Hepatocyte (in vitro differentiated cells): ENCODE measurements around the gene SLC25A21. TPM values are rescaled to one million over a fixed set of nuclear protein-coding genes. Genes with fewer than 3 reads are reported as not detected.

Experiments
- DNase-seq: peaks from one replicate; pipeline ENCODE4 v3.0.0-alpha.2; 2016; ENCODE audit warnings: low spot score
- H2AFZ ChIP-seq: fragments of 200-600 bp; sonication (generic); 2 replicates; pipeline ENCODE4 v1.6.0; 2016; ENCODE audit warnings: antibody characterized with exemption, mild to moderate bottlenecking
- H3K27ac ChIP-seq: fragments of 200-600 bp; sonication (generic); 2 replicates; pipeline ENCODE4 v1.5.1; 2016; ENCODE audit warnings: mild to moderate bottlenecking
- H3K27me3 ChIP-seq: fragments of 200-600 bp; sonication (generic); 2 replicates; pipeline ENCODE4 v1.6.1; 2016
- H3K36me3 ChIP-seq: fragments of 200-600 bp; sonication (generic); replicated peaks from 2 replicates; pipeline ENCODE4 v1.5.1; 2016; ENCODE audit warnings: low read depth; ENCODE audit not compliant: insufficient read depth
- H3K4me1 ChIP-seq: fragments of 200-600 bp; sonication (generic); 2 replicates; pipeline ENCODE4 v1.5.1; 2016; ENCODE audit warnings: mild to moderate bottlenecking, moderate library complexity; ENCODE audit not compliant: insufficient read depth
- H3K4me2 ChIP-seq: fragments of 200-600 bp; sonication (generic); 2 replicates; pipeline ENCODE4 v1.6.0; 2016
- H3K4me3 ChIP-seq: fragments of 200-600 bp; sonication (generic); 2 replicates; pipeline ENCODE4 v1.5.1; 2016; ENCODE audit warnings: mild to moderate bottlenecking
- H3K79me2 ChIP-seq: fragments of 200-600 bp; sonication (generic); 2 replicates; pipeline ENCODE4 v1.6.0; 2017; ENCODE audit warnings: mild to moderate bottlenecking
- H3K9me2 ChIP-seq: fragments of 200-600 bp; sonication (generic); replicated peaks from 2 replicates; pipeline ENCODE4 v1.6.0; 2017; ENCODE audit warnings: mild to moderate bottlenecking; ENCODE audit not compliant: insufficient read depth
- H3K9me3 ChIP-seq: fragments of 200-600 bp; sonication (generic); 2 replicates; pipeline ENCODE4 v1.5.1; 2016; ENCODE audit warnings: low read depth, mild to moderate bottlenecking
- H4K20me1 ChIP-seq: fragments of 200-600 bp; sonication (generic); 2 replicates; pipeline ENCODE4 v1.6.0; 2016; ENCODE audit warnings: mild to moderate bottlenecking; ENCODE audit not compliant: insufficient read depth, poor library complexity, severe bottlenecking
- EZH2 ChIP-seq: fragments of 200-600 bp; sonication (generic); IDR thresholded peaks from 2 replicates; pipeline ENCODE4 v1.6.1; 2016; ENCODE audit warnings: antibody characterized with exemption, mild to moderate bottlenecking, borderline replicate concordance
- EZH2phosphoT487 ChIP-seq: fragments of 200-600 bp; sonication (generic); IDR thresholded peaks from one replicate; pipeline ENCODE4 v1.6.1; 2018; ENCODE audit warnings: antibody characterized with exemption, mild to moderate bottlenecking, low read depth, moderate library complexity; ENCODE audit not compliant: unreplicated experiment, severe bottlenecking
- WGBS: methylation state at CpG from one replicate; pipeline ENCODE4 v1.1.6; 2016; ENCODE audit warnings: low lambda C conversion rate; ENCODE audit errors: missing lambda C conversion rate; 5-methylcytosine and 5-hydroxymethylcytosine counted together
- polyA plus RNA-seq: library from polyadenylated mRNA; unstranded; fragments of >200 nt; fragmentation: Nextera tagmentation; extraction: Ambion mirVana; gene quantifications from 2 replicates; pipeline ENCODE4 v1.2.1, GENCODE V29; 2016
- total RNA-seq: library from RNA; depleted of rRNA; stranded (reverse); fragments of >200 nt; gene quantifications from 2 replicates; pipeline ENCODE4 v1.2.3, GENCODE V29; 2014
- TF ChIP-seq, protein P1 (sequence below): fragments of 200-600 bp; sonication (generic); IDR thresholded peaks from 2 replicates; pipeline ENCODE4 v1.5.1; 2016; ENCODE audit warnings: antibody characterized with exemption, mild to moderate bottlenecking; ENCODE audit not compliant: poor library complexity

The SLC25A21 gene
- total and polyA plus RNA-seq, 2 experiments from 2014 or later = 1.4 to 1.6 TPM

DNA sequence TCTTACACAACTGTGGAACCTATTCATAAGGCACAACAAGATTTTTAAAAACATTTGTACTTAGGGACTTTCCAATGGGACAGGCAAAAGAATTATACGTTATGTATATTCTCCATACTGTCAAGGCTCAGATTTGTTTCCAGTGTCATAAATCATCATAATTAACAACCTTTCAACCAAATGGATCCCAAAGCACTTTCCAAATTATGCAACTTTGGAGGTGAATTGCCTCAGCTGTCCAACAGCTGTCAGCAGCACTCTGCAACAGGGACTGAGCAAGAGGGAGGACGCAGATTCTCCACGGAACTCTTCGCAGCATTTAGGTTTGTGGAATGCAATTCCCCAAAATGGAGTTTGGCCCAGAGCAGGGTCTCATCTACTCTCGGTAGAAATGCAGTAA is 324.2 kb downstream of the SLC25A21 start:
- TF ChIP-seq, protein P1, sequence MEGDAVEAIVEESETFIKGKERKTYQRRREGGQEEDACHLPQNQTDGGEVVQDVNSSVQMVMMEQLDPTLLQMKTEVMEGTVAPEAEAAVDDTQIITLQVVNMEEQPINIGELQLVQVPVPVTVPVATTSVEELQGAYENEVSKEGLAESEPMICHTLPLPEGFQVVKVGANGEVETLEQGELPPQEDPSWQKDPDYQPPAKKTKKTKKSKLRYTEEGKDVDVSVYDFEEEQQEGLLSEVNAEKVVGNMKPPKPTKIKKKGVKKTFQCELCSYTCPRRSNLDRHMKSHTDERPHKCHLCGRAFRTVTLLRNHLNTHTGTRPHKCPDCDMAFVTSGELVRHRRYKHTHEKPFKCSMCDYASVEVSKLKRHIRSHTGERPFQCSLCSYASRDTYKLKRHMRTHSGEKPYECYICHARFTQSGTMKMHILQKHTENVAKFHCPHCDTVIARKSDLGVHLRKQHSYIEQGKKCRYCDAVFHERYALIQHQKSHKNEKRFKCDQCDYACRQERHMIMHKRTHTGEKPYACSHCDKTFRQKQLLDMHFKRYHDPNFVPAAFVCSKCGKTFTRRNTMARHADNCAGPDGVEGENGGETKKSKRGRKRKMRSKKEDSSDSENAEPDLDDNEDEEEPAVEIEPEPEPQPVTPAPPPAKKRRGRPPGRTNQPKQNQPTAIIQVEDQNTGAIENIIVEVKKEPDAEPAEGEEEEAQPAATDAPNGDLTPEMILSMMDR = no peak
- TF ChIP-seq EZH2phosphoT487 = no peak
- no peak for TF ChIP-seq EZH2
- H3K36me3 ChIP-seq = no peaks in the 10 kb centered on the region
- H3K27me3 ChIP-seq = no peaks in the 10 kb centered on the region
- 88% methylated on average over 5 of the region's 5 CpGs for WGBS
- no peaks in the 10 kb centered on the region for H4K20me1 ChIP-seq
- H3K9me2 ChIP-seq = no peaks in the 10 kb centered on the region
- H3K4me1 ChIP-seq = peaks cover 4% of the 10 kb centered on the region
- H3K79me2 ChIP-seq = no peaks in the 10 kb centered on the region
- no peaks in the 10 kb centered on the region for H3K9me3 ChIP-seq
- H3K4me2 ChIP-seq = no peak overlapping the region
- no peak for DNase-seq
- no peak overlapping the region for H2AFZ ChIP-seq
- H3K27ac ChIP-seq = no peak overlapping the region
- no peak overlapping the region for H3K4me3 ChIP-seq

DNA sequence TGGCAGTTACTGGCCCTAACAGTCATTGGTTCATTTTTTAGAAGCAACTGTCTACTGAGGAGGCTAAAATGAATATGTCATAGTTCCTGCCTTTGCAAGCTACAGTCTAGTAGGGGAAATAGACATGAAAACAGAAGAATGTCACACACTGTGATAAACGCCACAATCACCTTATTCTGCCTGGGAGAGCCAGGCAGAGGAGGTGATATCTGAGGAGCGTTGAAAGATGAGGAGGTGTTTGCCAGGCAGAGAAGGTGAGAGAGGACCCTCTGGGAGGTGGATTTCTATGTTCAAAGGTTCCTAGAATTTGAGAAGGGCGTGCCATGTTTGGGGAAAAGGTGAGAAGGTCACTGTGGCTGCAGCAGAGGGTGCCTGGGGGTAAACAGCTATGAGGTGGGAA is 325.0 kb downstream of the SLC25A21 start:
- Histone ChIP-seq H2AFZ (no peak overlapping the region), H3K4me1 (no peaks in the 10 kb centered on the region), H3K9me2 (no peaks in the 10 kb centered on the region), H3K4me2 (no peak overlapping the region), H3K27ac (no peak overlapping the region), H3K9me3 (no peaks in the 10 kb centered on the region), H3K4me3 (no peak overlapping the region), H3K36me3 (no peaks in the 10 kb centered on the region), H3K27me3 (no peaks in the 10 kb centered on the region), H4K20me1 (no peaks in the 10 kb centered on the region), H3K79me2 (no peaks in the 10 kb centered on the region)
- TF ChIP-seq EZH2phosphoT487 (no peak), EZH2 (no peak)
- TF ChIP-seq, protein P1 = no peak
- no peak for DNase-seq
- WGBS = 56% methylated on average over 3 of the region's 3 CpGs

DNA sequence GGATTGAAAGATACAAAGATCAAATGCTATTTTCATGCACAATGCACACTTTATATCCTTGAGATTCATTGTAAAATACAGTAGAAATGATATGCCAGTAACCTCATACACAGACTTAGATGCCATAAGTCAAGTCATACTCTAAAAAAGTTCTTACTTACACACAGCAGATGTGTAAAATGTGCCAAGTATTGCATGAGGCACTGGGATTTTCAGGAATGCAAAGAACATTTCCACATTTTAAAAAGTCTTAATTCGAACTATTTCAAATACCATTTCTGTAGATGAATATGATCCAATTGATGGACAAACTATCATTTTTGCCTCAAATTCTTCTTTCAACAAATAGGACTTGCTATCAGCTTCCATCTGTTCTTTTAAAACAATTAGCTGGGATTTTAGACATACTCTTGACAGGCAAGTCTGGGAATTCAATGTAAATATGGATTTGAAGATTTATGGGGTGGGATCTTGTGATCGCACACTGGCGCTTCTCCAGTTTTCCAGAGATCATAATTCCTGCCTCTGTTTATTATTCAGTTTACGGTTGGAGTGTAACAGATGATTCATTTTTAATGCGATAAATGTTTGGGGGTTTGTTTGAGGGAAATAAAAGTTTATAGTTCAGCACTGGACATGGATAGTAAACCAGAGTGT is 326.9 kb downstream of the SLC25A21 start:
- Histone ChIP-seq H3K79me2 (no peaks in the 10 kb centered on the region), H3K27ac (no peak overlapping the region), H3K4me1 (no peaks in the 10 kb centered on the region), H4K20me1 (no peaks in the 10 kb centered on the region), H3K9me3 (no peaks in the 10 kb centered on the region), H2AFZ (no peak overlapping the region), H3K27me3 (no peaks in the 10 kb centered on the region), H3K4me3 (no peak overlapping the region), H3K36me3 (no peaks in the 10 kb centered on the region), H3K4me2 (no peak overlapping the region), H3K9me2 (no peaks in the 10 kb centered on the region)
- DNase-seq = no peak
- TF ChIP-seq EZH2 = no peak
- no peak for TF ChIP-seq EZH2phosphoT487
- TF ChIP-seq, protein P1 = no peak
- WGBS = 62% methylated on average over 5 of the region's 5 CpGs
